Fibroblast of skin of left quadriceps (primary cell): ENCODE measurements around the gene STAG2.
A peak's percentile ranks its signal among the peaks of the same experiment; 100 is the strongest.
"Not testable (repeated sequence)": the region's sequence is repeated elsewhere in the genome, so short reads cannot be mapped to it uniquely, and the experiment has no call there.

Experiments
- DNase-seq, 2 experiments: peaks; one replicate each; pipeline ENCODE4 v3.0.0-alpha.2; 2013; ENCODE audit warnings: low read depth in 2 of 2

The STAG2 gene

DNA sequence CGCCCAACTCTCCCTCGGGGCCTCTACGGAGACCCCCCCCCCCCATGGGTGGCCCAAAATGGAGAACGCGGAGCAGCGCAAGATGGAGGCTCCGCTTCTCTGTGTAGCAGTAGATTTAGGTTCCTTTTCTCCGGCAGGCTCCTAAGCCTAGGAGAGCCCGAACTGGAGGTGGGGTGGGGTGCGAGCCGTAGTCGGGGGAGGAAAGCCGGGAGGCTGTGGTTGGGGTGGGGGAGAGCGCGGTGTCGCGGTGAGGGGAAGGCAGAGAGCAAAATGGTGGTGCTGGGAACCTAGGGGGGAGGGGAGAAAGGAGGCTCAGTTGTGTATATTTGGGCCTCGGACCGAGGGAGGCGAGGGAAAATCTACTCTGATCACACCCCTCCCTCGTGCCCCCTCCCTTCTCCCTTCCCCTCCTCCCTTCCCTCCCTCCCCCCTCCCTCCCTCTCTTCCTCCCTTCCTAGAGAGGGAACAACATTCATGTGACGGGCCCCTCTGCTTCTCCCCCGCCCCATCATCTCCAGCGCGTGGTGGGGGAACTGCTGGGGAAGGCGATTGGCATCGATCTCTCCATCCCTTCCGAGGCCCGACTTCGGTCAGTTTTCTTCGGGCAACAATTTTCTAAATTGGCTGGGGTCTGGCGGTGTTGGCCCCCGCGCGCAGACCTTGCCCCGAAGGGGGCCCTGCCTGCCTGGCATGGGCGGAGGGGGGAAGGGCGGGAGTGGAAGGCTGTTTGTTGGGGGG, at the start of gene STAG2:
STAG2 (plus strand) TSS at position 439 of the 738 bp plus-strand sequence. CDS start 60,922 bp downstream, outside the sequence.
- DNase-seq = peak; percentile 79 to 80

DNA sequence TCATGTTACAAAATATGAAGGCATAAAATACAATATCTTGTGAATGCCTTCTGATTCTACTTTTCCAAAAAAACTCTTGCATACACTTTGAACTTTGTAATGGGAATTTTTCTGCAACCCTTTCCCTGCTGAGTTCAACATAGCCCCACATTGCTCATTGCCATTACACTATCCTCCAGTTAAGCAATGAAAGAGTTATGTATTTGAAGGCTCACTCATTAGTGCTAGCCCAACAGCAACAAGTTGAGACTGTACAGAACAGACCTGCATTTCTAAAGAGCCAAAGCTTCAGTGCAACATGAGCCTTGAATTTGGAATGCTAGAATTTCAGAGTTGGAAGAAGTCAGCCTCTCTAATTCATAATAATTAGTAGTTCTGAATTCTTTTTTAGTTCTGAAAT, 44.4 kb upstream of the STAG2 start:
- DNase-seq = no peak

DNA sequence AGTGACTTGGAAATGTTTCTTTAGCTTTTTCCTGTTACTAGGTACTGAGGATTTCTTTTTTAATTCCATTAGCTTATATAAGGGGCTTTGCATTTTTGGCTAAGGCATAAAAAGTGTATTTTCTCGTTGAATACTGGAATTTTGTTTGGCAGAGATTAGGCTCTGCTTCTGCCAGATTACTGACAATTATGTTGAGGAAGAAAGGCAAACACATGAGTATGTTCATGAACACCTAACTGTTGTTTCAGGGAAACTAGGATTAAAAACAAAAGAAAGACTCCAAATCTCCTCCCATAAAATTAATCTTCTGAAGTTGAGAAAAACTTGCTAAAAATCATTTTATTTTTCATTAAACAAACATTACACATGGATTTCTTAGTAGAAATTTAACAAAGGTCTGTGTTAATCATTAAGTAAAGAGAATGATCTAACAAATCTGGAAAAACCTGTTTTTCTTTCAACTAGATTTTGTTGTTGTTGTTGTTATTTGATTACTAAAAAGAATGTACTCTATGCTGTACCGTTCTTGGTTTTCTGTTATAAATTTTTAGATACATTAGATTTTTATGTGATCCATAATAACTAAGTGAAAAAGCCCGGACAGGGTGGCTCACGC, 43.3 kb upstream of the STAG2 start:
- no peak for DNase-seq

DNA sequence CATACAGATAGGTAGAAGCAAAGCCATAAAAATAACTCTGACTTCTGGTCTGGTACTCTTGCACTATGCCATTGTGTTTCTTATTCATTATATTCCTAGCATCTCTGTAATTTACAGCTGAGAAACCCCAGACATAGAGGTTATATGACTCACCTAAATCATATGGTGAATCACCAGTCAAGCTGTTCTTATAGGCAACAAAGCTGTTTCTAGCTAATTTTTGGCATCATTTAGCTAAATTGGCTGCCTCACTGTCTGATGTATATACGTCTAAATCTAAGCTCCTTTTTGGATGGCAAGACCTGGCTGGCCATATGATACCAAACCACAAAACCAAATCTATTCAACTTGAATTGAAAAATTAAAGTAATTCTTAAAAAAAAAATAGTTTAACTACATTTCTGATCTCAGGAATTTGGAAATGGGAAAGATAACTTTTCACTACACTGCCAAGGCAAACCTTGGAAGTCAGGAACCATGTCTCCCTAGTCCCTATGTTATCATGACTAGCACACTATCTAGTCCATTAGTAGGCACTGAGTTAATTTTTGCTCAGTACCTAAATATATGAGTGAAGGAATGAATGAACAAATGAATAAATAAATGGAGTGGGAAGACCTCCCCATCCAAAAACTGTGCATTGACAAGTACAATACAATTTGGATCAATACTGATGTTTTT, 41.3 kb upstream of the STAG2 start:
- DNase-seq = peak; percentile 73 to 77

DNA sequence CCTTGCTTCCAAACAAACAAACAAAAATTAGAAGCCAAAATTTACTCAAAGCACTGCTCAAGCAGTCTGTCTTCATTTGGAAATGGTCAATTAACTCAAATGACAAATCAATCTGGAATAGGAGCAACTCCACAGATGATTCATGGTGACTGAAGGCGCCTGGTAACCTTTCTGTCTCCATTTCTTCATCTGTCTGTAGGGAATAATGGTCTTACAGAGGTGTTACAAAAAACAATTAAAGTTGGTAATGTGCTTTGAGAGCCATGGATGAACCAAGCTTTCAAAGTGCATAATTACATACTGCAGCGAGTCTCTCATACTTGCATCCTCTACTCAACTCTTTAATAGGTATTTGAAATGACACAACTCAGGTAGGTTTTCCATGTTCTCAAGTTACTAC, 38.3 kb upstream of the STAG2 start:
- no peak for DNase-seq

DNA sequence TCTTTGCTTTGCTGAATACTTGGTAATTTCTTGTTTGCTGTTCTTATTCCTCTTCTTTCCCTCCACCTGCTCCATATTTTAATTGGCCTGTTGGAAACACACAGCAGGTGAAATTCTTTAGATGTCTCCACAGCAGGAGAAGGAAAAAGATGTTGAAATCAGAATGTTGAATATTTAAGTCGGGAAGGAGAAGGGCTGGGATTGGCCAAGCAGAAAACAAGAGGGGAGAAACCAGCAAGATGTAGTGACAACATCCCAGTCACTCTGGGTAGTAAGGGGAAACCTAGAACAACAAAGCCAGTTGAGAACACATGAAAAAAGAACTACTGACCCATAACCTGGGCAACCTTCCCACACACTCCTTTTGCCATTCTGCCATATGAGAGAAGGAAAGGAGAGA, 37.3 kb upstream of the STAG2 start:
- DNase-seq = no peak

DNA sequence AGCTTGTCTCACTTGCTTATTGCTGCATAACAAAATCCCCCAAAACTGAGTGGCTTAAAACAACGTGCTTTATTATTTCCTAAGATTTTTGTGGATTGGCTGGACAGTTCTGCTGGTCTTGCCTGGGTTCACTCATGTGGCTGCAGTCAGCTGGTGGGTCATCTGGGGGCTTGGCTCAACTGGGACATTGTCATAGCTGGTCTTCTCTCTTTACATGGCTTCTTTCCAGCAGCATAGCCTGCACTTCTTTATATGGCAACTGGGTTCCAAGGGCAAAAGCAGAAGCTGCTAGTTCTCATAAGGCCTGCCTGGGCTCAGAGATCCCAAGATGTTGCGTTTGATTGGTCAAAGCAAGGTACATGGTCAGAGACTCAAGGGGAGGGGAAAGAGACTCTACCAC, 33.7 kb upstream of the STAG2 start:
- no peak for DNase-seq

DNA sequence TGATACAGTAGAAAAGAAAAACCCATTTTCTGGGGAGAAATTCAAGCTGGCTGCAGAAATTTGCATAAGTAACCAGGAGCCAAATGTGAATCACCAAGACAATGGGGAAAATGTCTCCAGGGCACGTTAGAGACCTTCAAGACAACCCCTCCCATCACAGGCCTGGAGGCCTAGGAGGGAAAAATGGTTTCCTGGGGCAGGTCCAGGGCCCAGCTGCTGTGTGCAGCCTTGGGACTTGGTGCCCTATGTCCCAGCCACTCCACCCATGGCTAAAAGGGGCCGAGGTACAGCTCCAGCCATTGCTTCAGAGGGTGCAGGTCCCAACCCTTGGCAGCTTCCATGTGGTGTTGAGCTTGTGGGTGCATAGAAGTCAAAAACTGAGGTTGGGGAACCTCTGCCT, 29.5 kb upstream of the STAG2 start:
- not testable (repeated sequence) for DNase-seq

DNA sequence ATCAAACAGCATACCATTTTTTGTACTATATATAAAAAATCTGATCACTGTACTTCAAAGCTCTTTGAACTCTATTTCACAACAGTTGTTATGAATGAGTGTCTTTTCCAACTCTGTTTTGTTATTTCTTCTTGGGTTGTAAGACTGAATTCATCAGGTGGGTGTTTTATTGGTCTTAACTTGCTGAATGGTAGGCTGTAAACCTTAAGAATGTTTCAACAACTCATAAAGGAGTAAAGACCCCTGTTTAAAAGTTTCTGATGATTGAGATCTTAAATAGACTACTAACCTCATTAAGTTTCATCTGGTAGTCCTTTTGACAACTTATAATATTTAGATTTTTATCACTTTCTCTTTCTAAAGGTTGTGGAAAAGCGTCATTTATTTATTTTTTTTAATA, 18.4 kb upstream of the STAG2 start:
- DNase-seq = no peak

DNA sequence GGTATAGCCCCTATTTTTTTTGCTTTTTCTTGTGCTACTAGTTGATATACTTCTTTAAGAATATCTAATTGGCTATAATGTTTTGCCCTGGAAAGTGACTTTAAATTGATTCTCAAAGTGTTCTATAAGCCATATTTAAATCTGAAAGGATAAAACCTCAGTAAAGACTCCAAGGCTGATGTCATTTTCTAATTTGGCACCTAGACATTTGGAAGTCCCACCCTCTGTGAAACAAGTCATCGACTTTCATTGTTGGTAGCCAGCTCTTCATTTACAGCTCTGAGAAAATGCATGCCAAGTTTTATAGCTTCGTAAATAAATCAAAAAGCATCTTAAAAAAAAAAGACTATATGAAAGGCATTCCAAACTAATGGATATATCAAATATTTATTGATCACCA, 18.0 kb upstream of the STAG2 start:
- no peak for DNase-seq

DNA sequence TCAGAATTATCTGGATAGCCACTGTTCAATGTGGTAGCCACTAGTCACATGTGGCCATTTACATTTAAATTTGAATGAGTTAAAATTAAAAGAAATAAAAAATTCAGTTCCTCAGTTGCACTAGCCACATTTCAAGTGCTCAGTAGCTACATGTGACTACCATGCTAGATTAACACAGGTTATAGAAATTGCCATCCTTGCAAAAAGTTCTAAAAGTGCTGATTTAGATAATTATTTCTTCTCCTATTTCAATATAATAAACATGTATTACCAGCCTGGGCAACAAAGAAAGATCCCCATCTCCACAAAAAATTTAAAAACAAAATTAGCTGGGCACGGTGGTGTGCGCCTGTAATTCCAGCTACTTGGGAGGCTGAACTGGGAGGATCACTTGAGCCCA, 11.7 kb upstream of the STAG2 start:
- no peak for DNase-seq

DNA sequence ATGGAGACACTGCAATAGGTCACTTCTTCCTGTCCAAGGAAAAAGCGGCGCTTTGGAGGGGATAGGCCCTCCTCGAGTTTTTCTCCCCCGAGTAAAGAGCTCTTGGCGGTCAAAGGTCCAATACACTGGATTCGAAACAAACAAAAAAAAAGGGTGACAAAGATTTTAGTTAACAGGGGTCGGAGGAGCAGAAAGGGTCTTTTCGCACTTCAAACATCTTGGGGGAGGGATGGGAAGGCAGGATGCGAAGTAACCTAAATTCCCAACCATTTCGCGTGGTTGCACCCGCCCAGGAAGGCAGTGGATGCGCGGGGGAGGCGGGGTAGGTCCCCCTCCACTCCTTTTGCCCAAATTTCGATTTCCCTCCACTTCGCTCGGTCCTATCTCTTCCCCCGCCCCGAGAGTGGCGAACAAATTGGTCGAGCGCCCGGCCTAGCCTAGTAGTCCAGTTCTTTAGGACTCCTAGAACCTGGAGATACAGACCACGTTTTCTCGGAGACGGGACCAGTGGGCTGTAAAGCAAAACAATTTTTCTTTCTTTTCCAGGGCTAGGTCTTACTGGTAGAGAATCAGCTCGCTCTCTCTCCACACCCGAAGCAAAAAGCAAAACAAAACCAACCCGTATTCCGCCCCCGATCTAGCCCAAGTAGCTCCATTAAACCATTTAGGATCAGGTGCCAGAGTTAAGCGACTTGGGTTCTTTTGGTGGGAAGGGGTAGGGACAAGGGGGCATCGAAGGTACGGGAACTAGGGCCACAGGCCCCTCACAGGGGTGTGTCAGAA, 2.0 kb upstream of the STAG2 start:
- no peak for DNase-seq

DNA sequence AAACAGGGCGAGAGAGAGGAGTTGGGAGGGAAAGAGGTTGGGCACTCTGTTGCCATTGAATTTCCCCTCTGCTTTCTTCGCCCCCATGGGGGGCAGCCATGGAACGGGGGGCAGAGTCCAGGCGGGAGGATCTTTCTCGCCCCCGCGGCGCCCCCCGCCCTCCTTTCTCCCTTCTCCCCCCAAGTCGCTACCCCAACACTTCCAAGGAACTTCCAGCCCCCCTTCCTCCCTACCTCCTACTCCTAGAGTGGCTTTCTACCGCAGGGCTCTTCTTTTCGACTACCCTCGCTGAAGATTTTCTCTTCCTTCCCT, 594 bp upstream of the STAG2 start:
- no peak for DNase-seq

DNA sequence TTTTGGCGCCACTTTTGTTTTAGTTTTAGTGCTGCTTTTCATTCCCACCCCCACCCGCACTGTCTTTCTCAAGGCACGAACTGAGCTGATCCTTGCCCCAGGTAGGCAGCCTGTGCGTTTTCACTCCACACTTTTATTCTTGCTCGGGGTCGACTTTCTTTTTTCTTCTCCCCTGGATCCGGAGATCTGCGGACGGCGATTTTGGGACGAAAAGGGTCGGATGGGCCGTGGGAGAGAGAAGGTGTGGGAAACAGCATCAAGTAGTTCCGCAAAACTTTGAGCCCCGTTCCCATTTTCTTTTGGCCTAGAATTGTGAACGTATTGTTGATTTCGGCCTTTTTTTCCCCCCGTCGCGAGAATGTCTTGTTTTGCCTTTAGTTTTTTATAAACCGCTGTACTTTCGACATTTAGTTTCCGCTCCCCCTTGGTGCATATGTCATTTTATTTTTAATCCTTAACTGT, 531 bp downstream of the STAG2 start:
- DNase-seq = no peak

DNA sequence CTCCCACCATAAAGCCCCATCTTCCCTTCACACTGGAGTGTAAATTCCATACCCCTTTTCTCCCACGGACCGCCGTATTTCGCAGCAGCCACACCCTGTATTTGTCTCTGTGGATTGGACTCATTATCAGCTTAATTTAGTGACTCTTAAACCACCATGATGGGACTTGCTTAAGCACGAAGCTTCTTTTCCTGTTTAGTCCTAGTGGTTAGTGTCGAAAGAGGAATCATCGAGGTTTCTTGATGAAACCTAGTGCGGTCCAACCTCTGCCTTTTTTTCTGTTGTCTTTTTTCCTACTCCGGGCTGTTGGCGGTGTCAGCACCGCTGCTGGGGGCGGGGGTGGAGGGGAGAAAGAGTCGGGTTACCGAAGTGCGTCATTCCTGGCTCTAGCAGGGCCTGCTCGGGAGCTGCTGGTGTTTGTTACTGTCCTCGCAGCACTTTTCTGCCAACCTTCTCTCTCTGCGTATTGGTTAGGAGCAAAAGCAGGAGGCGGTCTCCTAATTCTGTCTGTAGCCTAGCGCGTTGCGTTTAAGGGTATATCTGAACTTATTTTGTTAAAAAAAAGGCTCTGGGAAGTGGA, 1.4 kb downstream of the STAG2 start:
- DNase-seq = peak; percentile 89 to 90

DNA sequence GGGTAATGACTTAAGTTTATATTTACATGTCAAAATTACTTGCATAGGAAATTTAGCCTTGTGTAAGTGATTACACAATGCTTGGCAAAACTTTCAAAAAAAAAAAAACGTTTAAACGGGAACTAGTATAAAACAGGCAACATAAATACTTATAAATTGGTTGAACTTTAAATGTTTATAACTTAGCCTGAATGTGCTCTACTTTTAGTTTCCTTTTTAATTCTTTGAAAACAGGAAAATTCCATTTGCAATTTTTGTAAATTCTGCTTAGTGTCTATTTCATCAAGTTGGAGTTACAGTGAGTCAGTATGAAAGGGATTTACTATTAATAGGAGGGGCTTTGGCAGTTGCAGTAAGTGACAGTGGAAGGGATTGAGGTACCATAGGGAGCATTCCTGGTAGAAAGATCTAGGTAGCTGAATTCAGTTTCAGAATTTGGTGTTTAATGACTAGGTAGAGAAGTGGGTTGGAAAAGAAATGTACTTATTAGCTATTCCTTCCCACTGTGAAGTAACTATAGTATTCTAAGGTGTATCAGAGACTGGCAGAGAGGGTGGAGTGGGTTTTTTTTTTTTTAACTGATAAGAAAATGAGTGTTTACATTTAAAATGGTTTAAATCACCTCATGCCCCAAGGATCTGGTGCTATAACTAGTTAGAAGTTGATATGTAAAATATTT, 2.8 kb downstream of the STAG2 start:
- DNase-seq = no peak

DNA sequence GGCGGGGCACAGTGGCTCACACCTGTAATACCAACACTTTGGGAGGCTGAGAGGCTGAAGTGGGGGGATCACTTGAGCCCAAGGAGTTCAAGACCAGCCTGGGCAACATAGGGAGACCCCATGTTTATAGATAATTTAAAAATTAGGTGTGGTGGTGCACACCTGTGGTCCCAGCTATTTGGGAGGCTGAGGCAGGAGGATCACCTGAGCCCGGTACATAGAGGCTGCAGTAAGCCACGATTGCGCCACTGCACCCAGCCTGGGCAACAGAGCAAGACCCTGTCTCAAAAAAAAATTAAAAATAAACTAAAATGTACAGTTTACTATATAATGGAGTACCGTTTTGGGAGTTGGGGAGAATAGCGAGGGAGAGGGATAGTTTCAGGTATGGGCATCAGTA, 4.2 kb downstream of the STAG2 start:
- DNase-seq = no peak

DNA sequence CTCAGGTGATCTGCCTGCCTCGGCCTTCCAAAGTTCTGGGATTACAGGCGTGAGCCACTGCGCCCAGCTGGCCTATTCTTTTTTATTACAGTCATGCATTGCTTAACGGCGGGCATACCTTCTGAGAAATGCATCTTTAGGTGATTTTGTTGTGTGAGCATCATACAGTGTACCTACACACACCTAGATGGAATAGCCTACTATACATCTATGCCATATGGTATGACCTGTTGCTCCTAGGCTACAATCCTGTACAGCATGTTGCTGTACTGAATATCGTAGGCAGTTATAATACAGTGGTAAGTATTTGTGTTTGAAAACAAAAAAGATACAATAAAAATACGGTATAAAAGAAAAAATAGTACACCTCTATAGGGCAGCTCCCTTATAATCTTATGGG, 6.0 kb downstream of the STAG2 start:
- DNase-seq = no peak

DNA sequence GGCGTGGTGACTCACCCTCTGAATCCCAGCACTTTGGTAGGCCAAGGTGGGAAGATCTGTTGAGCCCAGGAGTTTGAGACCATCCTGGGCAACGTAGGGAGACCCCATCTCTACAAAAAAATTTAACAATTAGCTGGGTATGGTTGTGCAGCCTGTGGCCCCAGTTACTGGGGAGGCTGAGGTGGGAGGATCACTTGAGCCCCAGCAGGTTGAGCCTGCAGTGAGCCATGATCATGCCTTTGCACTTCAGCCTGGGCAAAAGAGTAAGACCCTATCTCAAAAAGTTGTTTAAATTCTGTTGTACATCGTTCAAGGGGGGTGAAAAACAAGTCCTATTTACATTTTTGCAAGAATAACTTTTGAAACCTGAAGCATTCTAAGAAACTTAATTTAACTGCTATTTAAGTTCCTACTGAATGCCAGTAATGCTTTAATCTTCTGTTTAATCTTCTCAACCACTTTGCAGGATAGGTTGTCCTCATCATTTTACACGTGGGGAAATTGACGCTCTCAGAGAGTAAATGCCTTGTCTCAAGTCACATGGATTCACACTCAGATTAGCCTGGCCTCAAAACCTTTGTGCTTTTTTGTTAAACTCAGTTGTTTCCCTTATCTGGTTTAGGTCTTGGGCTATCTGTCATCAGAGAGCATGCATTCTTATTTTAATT, 7.0 kb downstream of the STAG2 start:
- no peak for DNase-seq

DNA sequence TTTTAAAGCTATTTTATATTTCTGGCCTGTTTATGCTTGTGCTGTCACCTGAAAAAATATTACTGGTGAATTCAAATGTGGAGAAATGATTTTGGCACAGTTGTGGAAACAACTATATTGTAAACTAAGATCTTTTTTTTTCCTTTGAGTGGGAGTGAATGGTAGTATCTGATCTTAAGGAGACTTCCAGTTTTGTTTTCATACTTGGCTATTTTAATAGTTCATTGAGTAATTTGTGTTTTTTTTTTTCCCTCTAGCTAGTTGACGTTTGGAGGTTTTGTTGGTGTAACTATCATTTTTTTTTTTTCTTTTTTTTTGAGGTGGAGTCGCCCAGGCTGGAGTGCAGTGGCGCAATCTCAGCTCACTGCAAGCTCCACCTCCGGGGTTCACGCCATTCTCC, 10.5 kb downstream of the STAG2 start:
- no peak for DNase-seq

DNA sequence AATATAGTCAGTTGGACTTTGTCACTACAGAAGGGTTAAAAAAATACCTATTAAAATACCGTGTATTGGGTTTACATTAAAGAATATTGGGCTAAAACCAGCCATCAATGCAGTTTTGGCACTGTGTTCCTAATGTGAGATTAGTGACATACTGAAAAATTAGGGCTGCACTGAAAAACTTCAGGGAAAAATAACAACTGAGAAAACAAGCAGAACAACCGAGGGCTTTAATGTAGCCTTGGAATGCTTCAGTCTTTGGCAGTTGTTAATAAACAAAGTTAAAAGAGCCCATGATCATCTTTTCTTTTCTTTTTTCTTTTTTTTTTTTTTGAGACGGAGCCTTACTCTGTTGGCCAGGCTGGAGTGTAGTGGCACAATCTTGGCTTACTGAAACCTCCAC, 12.4 kb downstream of the STAG2 start:
- DNase-seq = no peak
